Measurements from ENCODE around the gene KRTAP3-1. TPM values are rescaled to one million over a fixed set of nuclear protein-coding genes. Genes with fewer than 3 reads are reported as not detected.

The KRTAP3-1 gene
- total RNA-seq, 1 donor from 2014 or later: not detected

DNA sequence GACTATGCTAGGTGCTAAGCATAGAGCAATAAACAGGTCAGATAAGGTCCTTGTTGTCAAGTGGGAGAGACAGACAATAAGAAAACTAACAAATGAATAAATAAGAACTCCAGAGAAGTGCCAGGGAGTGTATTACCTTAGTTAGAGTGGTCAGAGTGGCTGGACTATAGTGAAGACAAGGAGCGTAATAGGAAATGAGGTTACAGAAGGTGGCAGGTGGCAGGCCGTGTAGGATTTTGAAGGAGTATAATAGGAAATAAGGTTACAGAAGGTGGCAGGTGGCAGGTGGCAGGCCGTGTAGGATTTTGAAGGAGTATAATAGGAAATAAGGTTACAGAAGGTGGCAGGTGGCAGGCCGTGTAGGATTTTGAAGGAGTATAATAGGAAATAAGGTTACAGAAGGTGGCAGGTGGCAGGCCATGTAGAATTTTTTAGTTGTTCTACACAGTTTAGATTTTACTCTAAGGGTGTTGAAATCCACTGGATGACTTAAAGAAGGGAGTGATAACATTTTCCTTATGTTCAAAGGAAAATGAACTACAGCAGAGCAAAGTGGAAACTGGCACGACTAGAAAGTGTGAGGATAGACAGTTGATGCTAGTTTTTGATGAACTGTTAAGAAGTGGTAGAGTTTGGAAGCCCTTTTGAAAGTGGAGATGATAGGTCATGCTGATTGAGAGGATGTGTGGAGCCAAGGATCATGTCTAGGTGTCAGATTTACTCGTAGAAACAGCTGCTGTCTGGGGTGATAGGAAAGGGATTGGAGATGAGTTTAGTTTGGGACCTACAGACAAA lies 3.6 kb upstream of the KRTAP3-1 start:
- FAIRE-seq: no peak
- Histone ChIP-seq H3K36me3 (ENCODE audit: control insufficient read depth, insufficient read depth, low read length) (no peaks in the 10 kb centered on the region), H3K4me3 (ENCODE audit: low read depth, low read length) (no peak overlapping the region), H3K27me3 (ENCODE audit: control insufficient read depth, insufficient read depth, low read length) (no peaks in the 10 kb centered on the region)
- no peak for DNase-seq (ENCODE audit: low read depth)
- TF ChIP-seq CTCF (IDR thresholded peaks at IDR 0.05; ENCODE audit: insufficient read depth, low read length, severe bottlenecking): no peak

- H3K36me3 ChIP-seq (ENCODE audit: control insufficient read depth, insufficient read depth, low read length): no peaks in the 10 kb centered on the region
- no peaks in the 10 kb centered on the region for H3K27me3 ChIP-seq (ENCODE audit: control insufficient read depth, insufficient read depth, low read length)
- FAIRE-seq (no peak), DNase-seq (ENCODE audit: low read depth) (no peak)
- no peak for TF ChIP-seq CTCF (IDR thresholded peaks at IDR 0.05; ENCODE audit: insufficient read depth, low read length, severe bottlenecking)
- H3K4me3 ChIP-seq (ENCODE audit: low read depth, low read length): no peak overlapping the region
Observed at GRCh38 chr17:41010441-41010840, 1.5 kb upstream of the KRTAP3-1 start.

DNA sequence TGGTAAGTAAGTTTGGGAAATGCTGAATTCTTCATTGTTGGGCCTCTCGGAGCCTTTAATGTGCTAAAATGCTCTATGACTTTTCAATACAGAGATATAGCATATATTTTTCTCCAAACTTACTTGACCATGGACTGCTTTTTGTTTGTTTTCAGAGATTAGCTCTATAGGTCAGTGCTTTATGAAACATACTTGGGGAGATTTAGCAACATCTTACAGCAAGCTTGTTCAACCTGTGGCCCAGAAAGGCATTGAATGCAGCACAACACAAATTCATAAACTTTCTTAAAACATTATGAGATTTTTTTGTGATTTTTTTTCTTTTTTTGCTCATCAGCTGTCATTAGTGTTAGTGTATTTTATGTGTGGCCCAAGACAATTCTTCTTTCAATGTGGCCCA lies 1.0 kb upstream of the KRTAP3-1 start:
- Histone ChIP-seq H3K27me3 (ENCODE audit: control insufficient read depth, insufficient read depth, low read length) (no peaks in the 10 kb centered on the region), H3K4me3 (ENCODE audit: low read depth, low read length) (no peak overlapping the region), H3K36me3 (ENCODE audit: control insufficient read depth, insufficient read depth, low read length) (no peaks in the 10 kb centered on the region)
- DNase-seq (ENCODE audit: low read depth) (no peak), FAIRE-seq (no peak)
- no peak for TF ChIP-seq CTCF (IDR thresholded peaks at IDR 0.05; ENCODE audit: insufficient read depth, low read length, severe bottlenecking)

GRCh38 chr17:41009301-41009760 lies 403 bp upstream of the KRTAP3-1 start:
- peak; percentile 45 for DNase-seq (ENCODE audit: low read depth)
- no peaks in the 10 kb centered on the region for H3K36me3 ChIP-seq (ENCODE audit: control insufficient read depth, insufficient read depth, low read length)

DNA sequence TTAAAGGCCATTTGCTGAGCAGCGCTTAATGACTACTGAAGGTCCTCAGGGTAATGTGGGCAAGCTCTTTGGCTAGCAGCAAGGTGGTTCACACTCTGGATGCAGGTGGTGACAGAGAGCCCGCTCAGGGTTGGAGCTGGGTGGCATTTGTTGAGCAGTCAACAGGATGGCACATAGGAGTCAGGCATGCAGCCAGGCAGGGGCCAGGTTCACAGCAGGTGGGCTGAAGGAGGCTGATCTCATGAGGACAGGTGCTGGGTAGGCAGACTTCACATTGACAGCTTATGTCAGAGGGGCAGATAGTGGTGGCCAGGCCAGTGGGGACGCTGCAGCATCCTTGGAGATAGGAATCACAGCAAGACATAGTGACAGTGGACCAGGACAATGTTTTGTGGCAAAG lies 4.5 kb downstream of the KRTAP3-1 start:
- FAIRE-seq (no peak), DNase-seq (ENCODE audit: low read depth) (no peak)
- Histone ChIP-seq H3K4me3 (ENCODE audit: low read depth, low read length) (no peak overlapping the region), H3K36me3 (ENCODE audit: control insufficient read depth, insufficient read depth, low read length) (no peaks in the 10 kb centered on the region), H3K27me3 (ENCODE audit: control insufficient read depth, insufficient read depth, low read length) (no peaks in the 10 kb centered on the region)
- no peak for TF ChIP-seq CTCF (IDR thresholded peaks at IDR 0.05; ENCODE audit: insufficient read depth, low read length, severe bottlenecking)

More at GRCh38 chr17:41009301-41009760, 403 bp upstream of the KRTAP3-1 start:
- H3K27me3 ChIP-seq (ENCODE audit: control insufficient read depth, insufficient read depth, low read length): no peaks in the 10 kb centered on the region
- TF ChIP-seq CTCF (IDR thresholded peaks at IDR 0.05; ENCODE audit: insufficient read depth, low read length, severe bottlenecking): no peak
- FAIRE-seq: no peak
- H3K4me3 ChIP-seq (ENCODE audit: low read depth, low read length): no peak overlapping the region

All from bronchial epithelial cell (primary cell).